Thyroid gland (tissue), 4 donors: ENCODE data around the gene POU3F2.

Source experiments
- CTCF ChIP-seq, 6 experiments: fragments of 200-600 bp in 3 of 6; fragments of 450-650 bp in 3 of 6; sonication (generic) in 3 of 6; IDR thresholded peaks; one replicate each; pipeline ENCODE4 v1.5.1; 2016 to 2019; ENCODE audit warnings: antibody characterized with exemption in 6 of 6, mild to moderate bottlenecking in 2 of 6, inconsistent platforms in 1 of 6, moderate library complexity in 1 of 6
- POLR2A ChIP-seq, 2 donors: fragments of 450-650 bp; IDR thresholded peaks; one replicate each; pipeline ENCODE4 v1.6.1; 2017; ENCODE audit warnings: antibody characterized with exemption in 2 of 2, mild to moderate bottlenecking in 2 of 2, moderate library complexity in 1 of 2

- TF ChIP-seq POLR2A (IDR thresholded peaks at IDR 0.05) (no peak), CTCF (IDR thresholded peaks at IDR 0.05) (no peak)
Observed at GRCh38 chr6:98794307-98794842, 40.0 kb upstream of the POU3F2 start.
